ENCODE data around the gene VOPP1. TPM values are rescaled to one million over a fixed set of nuclear protein-coding genes. Genes with fewer than 3 reads are reported as not detected.

VOPP1 gene
- total RNA-seq, 2 donors from 2014 or later: 47.4 to 56.7 TPM

- DNase-seq (ENCODE audit: low spot score): no peak
- intact Hi-C loops (cut with DNase I): no loop called here
Measured at GRCh38 chr7:55431898-55432297, 140.4 kb downstream of the VOPP1 start.

GRCh38 chr7:55429835-55430499 lies 142.3 kb downstream of the VOPP1 start:
- intact Hi-C loops (cut with DNase I): no loop called here
- no peak for DNase-seq (ENCODE audit: low spot score)

GRCh38 chr7:55427800-55428199 lies 144.5 kb downstream of the VOPP1 start:
- intact Hi-C loops (cut with DNase I): no loop called here
- no peak for DNase-seq (ENCODE audit: low spot score)

- intact Hi-C loops (cut with DNase I): no loop called here
- DNase-seq (ENCODE audit: low spot score): no peak
Measured at GRCh38 chr7:55427342-55427741, 145.0 kb downstream of the VOPP1 start.

- DNase-seq (ENCODE audit: low spot score): no peak
- intact Hi-C loops (cut with DNase I): no loop called here
Measured at GRCh38 chr7:55426676-55427075, 145.6 kb downstream of the VOPP1 start.

- DNase-seq (ENCODE audit: low spot score): no peak
- intact Hi-C loops (cut with DNase I): no loop called here
Measured at GRCh38 chr7:55425141-55425752, 147.1 kb downstream of the VOPP1 start.

GRCh38 chr7:55423891-55424290 lies 148.4 kb downstream of the VOPP1 start:
- no peak for DNase-seq (ENCODE audit: low spot score)
- intact Hi-C loops (cut with DNase I): no loop called here

- intact Hi-C loops (cut with DNase I): no loop called here
Measured at GRCh38 chr7:55423277-55423711, 149.0 kb downstream of the VOPP1 start.

More at GRCh38 chr7:55423277-55423711, 149.0 kb downstream of the VOPP1 start:
- no peak for DNase-seq (ENCODE audit: low spot score)

Other genes starting within 250 kb of the VOPP1 start
- 1 to 10 TPM; 6.5 to 9.8 TPM for gene LANCL2, start 207.2 kb downstream of the VOPP1 start, total RNA-seq

All from posterior vena cava (tissue), 2 donors.